Upper lobe of left lung (tissue), 4 donors: Measurements from ENCODE around the gene PROSER2.

Source experiments
- CTCF ChIP-seq, 6 experiments: fragments of 450-650 bp in 4 of 6; fragments of 200-600 bp in 2 of 6; sonication (generic) in 2 of 6; IDR thresholded peaks; one replicate each; pipeline ENCODE4 v1.5.1; 2016 to 2019; ENCODE audit warnings: antibody characterized with exemption in 6 of 6
- POLR2A ChIP-seq, 4 donors: fragments of 450-650 bp; IDR thresholded peaks; one replicate each; pipeline ENCODE4 v1.5.1; 2016 to 2017; ENCODE audit warnings: antibody characterized with exemption in 4 of 4, mild to moderate bottlenecking in 2 of 4

DNA sequence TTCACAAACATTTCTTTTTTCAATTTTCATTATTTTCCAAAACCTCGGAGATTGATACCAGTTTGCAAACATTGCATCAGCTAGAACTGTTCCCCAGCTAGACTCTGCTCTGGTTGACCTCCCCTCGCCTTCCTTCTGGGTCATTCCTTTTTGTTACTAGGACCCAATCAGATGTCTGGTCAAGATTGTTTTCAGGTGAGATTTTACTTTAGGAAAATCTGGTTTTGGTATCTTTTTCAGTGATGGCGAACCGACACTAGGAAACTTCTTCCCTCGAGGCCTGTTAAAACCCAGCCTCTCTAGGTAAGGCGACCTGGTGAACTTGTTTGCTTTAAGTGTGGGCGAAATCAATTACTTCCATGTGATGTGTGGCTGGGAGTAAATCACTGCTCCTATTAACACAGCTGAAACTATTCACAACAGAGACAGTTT lies 8.4 kb downstream of the PROSER2 start:
- TF ChIP-seq POLR2A (IDR thresholded peaks at IDR 0.05) (no peak), CTCF (IDR thresholded peaks at IDR 0.05) (no peak)
